ENCODE data around the gene APOA5. TPM values are rescaled to one million over a fixed set of nuclear protein-coding genes. Genes with fewer than 3 reads are reported as not detected.

The APOA5 gene
- total and polyA plus RNA-seq, 2 of the 13 experiments (the other 11 are each of a cell fraction or from before 2014, with no cell fraction given), result 44.0 to 49.1 TPM

- TF ChIP-seq HINFP (CRISPR knock-in tag; IDR thresholded peaks at IDR 0.05; ENCODE audit: low read depth), result peak; percentile 27; the same call in 1 of the 2 replicates
- no peak; the same call in 1 of the 2 replicates for TF ChIP-seq ZNF615 (CRISPR knock-in tag; IDR thresholded peaks at IDR 0.05; ENCODE audit: borderline replicate concordance)
- TF ChIP-seq KMT2A (CRISPR knock-in tag; IDR thresholded peaks at IDR 0.05), result no peak
- 0 out of 2 replicates have a peak, but pooled peaks have one; percentile 83 for TF ChIP-seq HDAC6 (IDR thresholded peaks at IDR 0.05; ENCODE audit: low read depth, low read length)
- TF ChIP-seq ZSCAN5A (CRISPR knock-in tag; IDR thresholded peaks at IDR 0.05; ENCODE audit: borderline replicate concordance), result peak; percentile 91; the same call in 1 of the 2 replicates
- TF ChIP-seq NR2F2 (IDR thresholded peaks at IDR 0.05; ENCODE audit: borderline replicate concordance, low read depth), result no peak
- peak; percentile 94 for TF ChIP-seq ZBTB7A (CRISPR knock-in tag; IDR thresholded peaks at IDR 0.05)
- no peak for TF ChIP-seq MTA3 (CRISPR knock-in tag; IDR thresholded peaks at IDR 0.05)
- peak; percentile 86; the same call in 1 of the 2 replicates for TF ChIP-seq ZSCAN12 (CRISPR knock-in tag; IDR thresholded peaks at IDR 0.05)
- TF ChIP-seq, protein P1, sequence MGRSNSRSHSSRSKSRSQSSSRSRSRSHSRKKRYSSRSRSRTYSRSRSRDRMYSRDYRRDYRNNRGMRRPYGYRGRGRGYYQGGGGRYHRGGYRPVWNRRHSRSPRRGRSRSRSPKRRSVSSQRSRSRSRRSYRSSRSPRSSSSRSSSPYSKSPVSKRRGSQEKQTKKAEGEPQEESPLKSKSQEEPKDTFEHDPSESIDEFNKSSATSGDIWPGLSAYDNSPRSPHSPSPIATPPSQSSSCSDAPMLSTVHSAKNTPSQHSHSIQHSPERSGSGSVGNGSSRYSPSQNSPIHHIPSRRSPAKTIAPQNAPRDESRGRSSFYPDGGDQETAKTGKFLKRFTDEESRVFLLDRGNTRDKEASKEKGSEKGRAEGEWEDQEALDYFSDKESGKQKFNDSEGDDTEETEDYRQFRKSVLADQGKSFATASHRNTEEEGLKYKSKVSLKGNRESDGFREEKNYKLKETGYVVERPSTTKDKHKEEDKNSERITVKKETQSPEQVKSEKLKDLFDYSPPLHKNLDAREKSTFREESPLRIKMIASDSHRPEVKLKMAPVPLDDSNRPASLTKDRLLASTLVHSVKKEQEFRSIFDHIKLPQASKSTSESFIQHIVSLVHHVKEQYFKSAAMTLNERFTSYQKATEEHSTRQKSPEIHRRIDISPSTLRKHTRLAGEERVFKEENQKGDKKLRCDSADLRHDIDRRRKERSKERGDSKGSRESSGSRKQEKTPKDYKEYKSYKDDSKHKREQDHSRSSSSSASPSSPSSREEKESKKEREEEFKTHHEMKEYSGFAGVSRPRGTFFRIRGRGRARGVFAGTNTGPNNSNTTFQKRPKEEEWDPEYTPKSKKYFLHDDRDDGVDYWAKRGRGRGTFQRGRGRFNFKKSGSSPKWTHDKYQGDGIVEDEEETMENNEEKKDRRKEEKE (IDR thresholded peaks at IDR 0.05), result no peak
- TF ChIP-seq HOXA7 (CRISPR knock-in tag; IDR thresholded peaks at IDR 0.05), result 0 out of 2 replicates have a peak, but pooled peaks have one; percentile 50
- TF ChIP-seq KLF13 (CRISPR knock-in tag; IDR thresholded peaks at IDR 0.05), result 0 out of 2 replicates have a peak, but pooled peaks have one; percentile 20
- TF ChIP-seq NFIC (IDR thresholded peaks at IDR 0.05; ENCODE audit: low read length), result no peak
- TF ChIP-seq, protein P2, sequence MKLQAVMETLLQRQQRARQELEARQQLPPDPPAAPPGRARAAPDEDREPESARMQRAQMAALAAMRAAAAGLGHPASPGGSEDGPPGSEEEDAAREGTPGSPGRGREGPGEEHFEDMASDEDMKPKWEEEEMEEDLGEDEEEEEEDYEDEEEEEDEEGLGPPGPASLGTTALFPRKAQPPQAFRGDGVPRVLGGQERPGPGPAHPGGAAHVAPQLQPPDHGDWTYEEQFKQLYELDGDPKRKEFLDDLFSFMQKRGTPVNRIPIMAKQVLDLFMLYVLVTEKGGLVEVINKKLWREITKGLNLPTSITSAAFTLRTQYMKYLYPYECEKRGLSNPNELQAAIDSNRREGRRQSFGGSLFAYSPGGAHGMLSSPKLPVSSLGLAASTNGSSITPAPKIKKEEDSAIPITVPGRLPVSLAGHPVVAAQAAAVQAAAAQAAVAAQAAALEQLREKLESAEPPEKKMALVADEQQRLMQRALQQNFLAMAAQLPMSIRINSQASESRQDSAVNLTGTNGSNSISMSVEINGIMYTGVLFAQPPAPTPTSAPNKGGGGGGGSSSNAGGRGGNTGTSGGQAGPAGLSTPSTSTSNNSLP (IDR thresholded peaks at IDR 0.05; ENCODE audit: low read depth, low read length), result peak; percentile 60; the same call in 1 of the 2 replicates
- no peak for TF ChIP-seq HMG20B (CRISPR knock-in tag; conservative IDR thresholded peaks at IDR 0.05)
- TF ChIP-seq ZBTB10 (CRISPR knock-in tag; IDR thresholded peaks at IDR 0.05; ENCODE audit: borderline replicate concordance), result peak; percentile 78; the same call in 1 of the 2 replicates
- TF ChIP-seq ZNF614 (CRISPR knock-in tag; IDR thresholded peaks at IDR 0.05; ENCODE audit: borderline replicate concordance), result peak; percentile 77
- TF ChIP-seq SMC3 (IDR thresholded peaks at IDR 0.05; ENCODE audit: low read length), result no peak
These were observed 45.8 kb upstream of the APOA5 start, which contains the start of gene APOA1 (continued) for GRCh38 chr11:116837231-116838091.

Measured in HepG2 (cell line).